Measurements from ENCODE around the gene MINAR1.

DNA sequence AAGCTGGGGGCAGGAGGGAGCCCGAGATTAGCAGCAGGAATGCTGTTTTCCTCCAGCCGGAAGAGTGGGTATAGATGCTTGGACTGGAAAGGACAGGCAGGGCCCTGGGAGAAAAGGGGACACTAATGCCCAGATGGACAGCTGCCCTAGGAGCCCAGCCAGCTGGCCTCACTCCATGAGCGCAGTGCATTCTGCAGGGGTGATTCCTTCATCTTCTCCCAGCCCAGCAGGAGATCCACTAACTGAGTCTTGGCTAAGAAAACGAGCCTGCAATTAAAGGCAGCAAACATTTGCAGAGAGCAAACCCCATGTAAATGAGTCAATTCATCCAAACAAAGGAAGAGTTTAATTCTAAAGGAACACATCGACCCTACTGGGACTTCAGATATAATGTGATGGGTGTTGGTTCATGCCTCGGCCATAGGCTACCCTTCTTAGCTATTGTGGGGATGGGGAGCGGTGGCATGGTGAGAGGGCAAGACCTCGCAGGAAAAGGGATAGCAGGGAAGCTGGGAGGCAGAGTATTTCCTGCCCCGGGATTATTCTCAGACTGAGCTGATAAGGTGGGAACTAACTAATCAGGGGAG, 13.3 kb upstream of the MINAR1 start:
- no peak for TF ChIP-seq ZNF10 (tag by site-specific recombination; IDR thresholded peaks at IDR 0.05)
- TF ChIP-seq, protein P1, sequence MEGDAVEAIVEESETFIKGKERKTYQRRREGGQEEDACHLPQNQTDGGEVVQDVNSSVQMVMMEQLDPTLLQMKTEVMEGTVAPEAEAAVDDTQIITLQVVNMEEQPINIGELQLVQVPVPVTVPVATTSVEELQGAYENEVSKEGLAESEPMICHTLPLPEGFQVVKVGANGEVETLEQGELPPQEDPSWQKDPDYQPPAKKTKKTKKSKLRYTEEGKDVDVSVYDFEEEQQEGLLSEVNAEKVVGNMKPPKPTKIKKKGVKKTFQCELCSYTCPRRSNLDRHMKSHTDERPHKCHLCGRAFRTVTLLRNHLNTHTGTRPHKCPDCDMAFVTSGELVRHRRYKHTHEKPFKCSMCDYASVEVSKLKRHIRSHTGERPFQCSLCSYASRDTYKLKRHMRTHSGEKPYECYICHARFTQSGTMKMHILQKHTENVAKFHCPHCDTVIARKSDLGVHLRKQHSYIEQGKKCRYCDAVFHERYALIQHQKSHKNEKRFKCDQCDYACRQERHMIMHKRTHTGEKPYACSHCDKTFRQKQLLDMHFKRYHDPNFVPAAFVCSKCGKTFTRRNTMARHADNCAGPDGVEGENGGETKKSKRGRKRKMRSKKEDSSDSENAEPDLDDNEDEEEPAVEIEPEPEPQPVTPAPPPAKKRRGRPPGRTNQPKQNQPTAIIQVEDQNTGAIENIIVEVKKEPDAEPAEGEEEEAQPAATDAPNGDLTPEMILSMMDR (tag by site-specific recombination; IDR thresholded peaks at IDR 0.05) = no peak

Measured in HEK293 (cell line).